Activated naive CD4-positive, alpha-beta T cell treated with anti-CD3 and anti-CD28 coated beads, Interleukin-2, amount 50 U/mL, for 24 hours (primary cell): Measurements from ENCODE around the gene SELE.
A peak's percentile ranks its signal among the peaks of the same experiment; 100 is the strongest.
"Not testable (repeated sequence)": the region's sequence is repeated elsewhere in the genome, so short reads cannot be mapped to it uniquely, and the experiment has no call there.

ENCODE experiments used
- H3K27ac Mint-ChIP-seq: one replicate; pipeline ENCODE4 v1.8.0; 2021; ENCODE audit warnings: mild to moderate bottlenecking, mixed read lengths
- H3K27me3 Mint-ChIP-seq: one replicate; pipeline ENCODE4 v1.8.0; 2021; ENCODE audit warnings: mixed read lengths
- H3K36me3 Mint-ChIP-seq: one replicate; pipeline ENCODE4 v1.8.0; 2021; ENCODE audit warnings: mixed read lengths
- H3K4me1 Mint-ChIP-seq: one replicate; pipeline ENCODE4 v1.8.0; 2021; ENCODE audit warnings: mixed read lengths
- H3K4me3 Mint-ChIP-seq: one replicate; pipeline ENCODE4 v1.8.0; 2021; ENCODE audit warnings: mild to moderate bottlenecking, mixed read lengths
- H3K9me3 Mint-ChIP-seq: one replicate; pipeline ENCODE4 v1.8.0; 2021; ENCODE audit warnings: mixed read lengths

SELE gene

DNA sequence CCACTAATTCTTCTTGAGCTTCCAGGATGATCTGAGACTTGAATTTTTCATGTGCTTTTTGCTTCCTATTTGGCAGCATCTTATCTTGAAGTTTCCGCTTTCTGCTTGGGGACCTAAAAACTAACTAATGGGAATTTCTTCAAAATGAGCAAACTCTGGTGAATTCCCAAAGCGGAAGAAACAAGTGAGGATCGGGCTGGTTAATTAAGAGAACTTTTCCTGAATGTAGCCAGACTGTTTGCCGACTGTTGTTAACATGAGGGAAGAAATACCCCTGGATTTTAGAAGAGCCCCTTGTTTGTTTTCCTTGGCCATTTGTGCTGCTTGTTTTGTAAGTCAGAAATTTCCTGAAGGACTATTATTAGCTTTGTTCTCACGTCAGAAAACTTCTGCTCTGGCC, 6.1 kb upstream of the SELE start:
- Mint-ChIP-seq H3K4me3 (no peak overlapping the region), H3K27ac (no peak overlapping the region), H3K36me3 (no peaks in the 10 kb centered on the region), H3K9me3 (no peaks in the 10 kb centered on the region), H3K27me3 (peaks cover 5% of the 10 kb centered on the region), H3K4me1 (no peaks in the 10 kb centered on the region)

- Mint-ChIP-seq H3K36me3 (no peaks in the 10 kb centered on the region), H3K27me3 (peaks cover 5% of the 10 kb centered on the region), H3K27ac (no peak overlapping the region), H3K4me1 (peaks cover 4% of the 10 kb centered on the region), H3K9me3 (no peaks in the 10 kb centered on the region), H3K4me3 (no peak overlapping the region)
Measured at GRCh38 chr1:169731446-169731845, 2.4 kb downstream of the SELE start.

DNA sequence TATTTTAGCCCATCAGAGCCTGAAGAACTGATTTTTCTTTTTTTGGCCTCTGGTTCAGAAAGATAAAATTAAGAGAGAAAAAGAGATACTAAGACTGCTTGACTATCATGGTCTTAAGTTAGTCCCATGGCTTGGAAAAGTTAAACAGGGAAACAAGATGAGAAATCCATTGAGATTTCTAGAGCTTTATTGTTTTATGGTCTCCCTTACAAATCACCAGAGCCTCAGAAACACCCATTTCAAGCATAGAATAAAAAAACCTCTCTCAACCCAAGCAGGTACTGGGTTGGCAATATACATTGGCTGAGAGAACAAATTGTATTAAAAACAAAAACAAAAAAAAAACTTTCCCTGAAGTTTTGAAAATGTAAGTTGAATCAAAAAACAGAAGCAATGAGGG, 3.9 kb downstream of the SELE start:
- H3K9me3 Mint-ChIP-seq: no peaks in the 10 kb centered on the region
- no peak overlapping the region for H3K27ac Mint-ChIP-seq
- H3K36me3 Mint-ChIP-seq: no peaks in the 10 kb centered on the region
- H3K27me3 Mint-ChIP-seq: peaks cover 4% of the 10 kb centered on the region
- H3K4me1 Mint-ChIP-seq: peaks cover 4% of the 10 kb centered on the region
- H3K4me3 Mint-ChIP-seq: no peak overlapping the region

GRCh38 chr1:169727307-169727706, 6.6 kb downstream of the SELE start:
- no peaks in the 10 kb centered on the region for H3K9me3 Mint-ChIP-seq
- H3K4me3 Mint-ChIP-seq: no peak overlapping the region
- H3K27me3 Mint-ChIP-seq: peaks cover 2% of the 10 kb centered on the region
- no peaks in the 10 kb centered on the region for H3K36me3 Mint-ChIP-seq
- H3K27ac Mint-ChIP-seq: no peak overlapping the region
- no peaks in the 10 kb centered on the region for H3K4me1 Mint-ChIP-seq

GRCh38 chr1:169726851-169727250, 7.0 kb downstream of the SELE start:
- Mint-ChIP-seq H3K27ac (no peak overlapping the region), H3K27me3 (peaks cover 2% of the 10 kb centered on the region), H3K4me3 (no peak overlapping the region), H3K36me3 (no peaks in the 10 kb centered on the region), H3K9me3 (no peaks in the 10 kb centered on the region), H3K4me1 (no peaks in the 10 kb centered on the region)

- H3K36me3 Mint-ChIP-seq: no peaks in the 10 kb centered on the region
- no peak overlapping the region for H3K27ac Mint-ChIP-seq
- H3K4me1 Mint-ChIP-seq: no peaks in the 10 kb centered on the region
- H3K4me3 Mint-ChIP-seq: no peak overlapping the region
- H3K9me3 Mint-ChIP-seq: no peaks in the 10 kb centered on the region
- peaks cover 3% of the 10 kb centered on the region for H3K27me3 Mint-ChIP-seq
Measured at GRCh38 chr1:169725930-169726329, 7.9 kb downstream of the SELE start.

- Mint-ChIP-seq H3K9me3 (no peaks in the 10 kb centered on the region), H3K4me3 (no peak overlapping the region), H3K4me1 (no peaks in the 10 kb centered on the region), H3K27ac (no peak overlapping the region), H3K27me3 (peaks cover 3% of the 10 kb centered on the region), H3K36me3 (no peaks in the 10 kb centered on the region)
Measured at GRCh38 chr1:169724168-169724567, 9.7 kb downstream of the SELE start.

DNA sequence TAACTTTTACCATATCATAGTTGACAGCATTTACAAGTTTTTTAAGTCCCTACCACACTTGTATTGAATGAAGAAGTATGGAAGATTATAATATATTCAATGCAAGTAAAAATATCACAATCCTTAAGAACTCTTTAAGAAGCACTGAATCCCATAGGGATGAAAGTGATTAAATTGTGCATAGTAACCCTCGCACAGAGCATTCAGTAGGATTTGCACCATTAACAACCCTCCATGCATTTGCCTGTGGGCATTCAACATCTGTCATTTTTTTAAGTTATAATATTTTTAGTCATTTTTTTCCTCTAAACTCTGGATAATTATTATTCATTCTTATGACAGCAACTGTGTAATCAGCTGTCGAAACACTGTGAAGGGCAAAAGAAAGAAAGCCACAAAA, 10.1 kb downstream of the SELE start:
- no peaks in the 10 kb centered on the region for H3K36me3 Mint-ChIP-seq
- no peaks in the 10 kb centered on the region for H3K4me1 Mint-ChIP-seq
- peaks cover 1% of the 10 kb centered on the region for H3K27me3 Mint-ChIP-seq
- no peaks in the 10 kb centered on the region for H3K9me3 Mint-ChIP-seq
- no peak overlapping the region for H3K4me3 Mint-ChIP-seq
- H3K27ac Mint-ChIP-seq: no peak overlapping the region

DNA sequence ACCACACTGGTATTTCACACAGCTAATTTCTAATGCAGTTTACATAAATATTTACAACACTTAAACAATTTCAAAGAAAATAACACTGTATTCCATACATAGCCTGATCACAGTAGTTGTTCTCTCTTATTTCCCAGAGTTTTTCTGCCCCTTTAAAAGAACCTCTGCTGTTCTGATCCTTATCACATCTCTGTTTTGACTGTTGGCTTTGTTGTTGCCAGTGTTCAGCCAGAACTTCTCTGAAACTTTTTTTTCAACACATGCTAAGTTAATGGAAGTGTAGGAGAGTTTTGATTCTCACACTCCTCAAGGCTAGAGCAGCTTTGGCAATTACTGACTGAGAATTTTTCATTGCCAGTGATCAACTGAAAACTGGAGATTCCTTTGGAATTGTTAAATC, 11.1 kb downstream of the SELE start:
- Mint-ChIP-seq H3K36me3 (no peaks in the 10 kb centered on the region), H3K27ac (no peak overlapping the region), H3K4me3 (no peak overlapping the region), H3K9me3 (no peaks in the 10 kb centered on the region), H3K4me1 (no peaks in the 10 kb centered on the region), H3K27me3 (peaks cover 1% of the 10 kb centered on the region)

- H3K27me3 Mint-ChIP-seq, H3K9me3 Mint-ChIP-seq, H3K36me3 Mint-ChIP-seq, H3K4me1 Mint-ChIP-seq: not testable (repeated sequence)
- Mint-ChIP-seq H3K27ac (peak overlapping the region; percentile 62), H3K4me3 (peak overlapping the region; percentile 17)
Measured at GRCh38 chr1:169715100-169715499, 18.8 kb downstream of the SELE start.

GRCh38 chr1:169713090-169713489, 20.8 kb downstream of the SELE start:
- H3K36me3 Mint-ChIP-seq: peaks cover 18% of the 10 kb centered on the region
- H3K9me3 Mint-ChIP-seq, H3K27me3 Mint-ChIP-seq, H3K4me3 Mint-ChIP-seq: not testable (repeated sequence)
- peak overlapping the region; percentile 9 for H3K27ac Mint-ChIP-seq
- H3K4me1 Mint-ChIP-seq: peaks cover 22% of the 10 kb centered on the region

DNA sequence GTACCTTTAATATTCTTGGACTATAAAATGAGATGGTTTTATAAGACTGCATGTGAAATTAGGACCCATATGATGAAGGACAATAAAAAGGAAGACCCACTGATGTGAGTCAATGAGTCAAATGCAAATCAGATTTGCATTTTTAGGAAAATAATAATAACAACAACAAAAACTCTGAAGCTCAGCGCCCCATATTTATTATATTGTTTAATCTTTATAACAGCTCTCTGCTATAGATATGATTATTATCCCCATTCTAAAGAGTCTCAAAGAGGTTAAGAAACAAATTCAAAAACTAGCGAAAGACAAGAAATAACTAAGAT, 21.6 kb downstream of the SELE start:
- peak overlapping the region; percentile 99 for H3K4me3 Mint-ChIP-seq
- H3K27ac Mint-ChIP-seq: no peak overlapping the region
- H3K36me3 Mint-ChIP-seq: peaks cover 18% of the 10 kb centered on the region
- H3K27me3 Mint-ChIP-seq: no peaks in the 10 kb centered on the region
- peaks cover 5% of the 10 kb centered on the region for H3K9me3 Mint-ChIP-seq
- H3K4me1 Mint-ChIP-seq: peaks cover 27% of the 10 kb centered on the region

GRCh38 chr1:169711469-169712308, 22.2 kb downstream of the SELE start, which contains the start of gene SELL:
SELL (minus strand) TSS chr1:169711620; CDS start chr1:169711498, 122 bp downstream.
- Mint-ChIP-seq H3K27ac (peak within 1 kb of the TSS; percentile 25), H3K4me1 (peaks cover 33% of the 10 kb centered on the region), H3K27me3 (no peaks in the 10 kb centered on the region), H3K36me3 (peaks cover 22% of the 10 kb centered on the region), H3K9me3 (no peaks in the 10 kb centered on the region), H3K4me3 (peak within 1 kb of the TSS; percentile 99)

- H3K4me1 Mint-ChIP-seq: peaks cover 63% of the 10 kb centered on the region
- H3K36me3 Mint-ChIP-seq: peaks cover 49% of the 10 kb centered on the region
- H3K9me3 Mint-ChIP-seq: no peaks in the 10 kb centered on the region
- no peaks in the 10 kb centered on the region for H3K27me3 Mint-ChIP-seq
- peak overlapping the region; percentile 99 for H3K4me3 Mint-ChIP-seq
- H3K27ac Mint-ChIP-seq: peak overlapping the region; percentile 99
Measured at GRCh38 chr1:169708647-169709046, 25.2 kb downstream of the SELE start.

- no peaks in the 10 kb centered on the region for H3K9me3 Mint-ChIP-seq
- H3K4me1 Mint-ChIP-seq: peaks cover 69% of the 10 kb centered on the region
- H3K27me3 Mint-ChIP-seq: no peaks in the 10 kb centered on the region
- H3K4me3 Mint-ChIP-seq: peak overlapping the region; percentile 99
- H3K27ac Mint-ChIP-seq: peak overlapping the region; percentile 99
- peaks cover 51% of the 10 kb centered on the region for H3K36me3 Mint-ChIP-seq
Measured at GRCh38 chr1:169707912-169708604, 25.8 kb downstream of the SELE start.

DNA sequence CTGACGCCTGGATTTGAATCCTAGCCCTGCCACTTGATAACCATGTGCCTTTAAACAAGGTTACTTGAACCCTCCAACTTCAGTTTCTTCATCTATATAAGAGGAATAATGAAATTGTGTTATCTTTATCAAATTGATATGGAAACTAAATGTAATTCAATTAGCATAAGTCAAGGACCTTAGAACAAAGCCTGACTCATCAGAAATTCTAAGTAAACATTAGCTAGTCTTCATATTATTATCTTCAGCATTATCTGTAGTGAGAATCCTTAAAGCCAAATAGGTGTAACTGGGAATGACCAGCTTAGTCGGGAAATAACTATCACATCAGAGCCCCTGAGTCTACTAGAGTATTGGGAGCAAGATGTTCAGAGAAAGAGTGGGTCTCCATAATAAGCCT, 29.1 kb downstream of the SELE start:
- no peaks in the 10 kb centered on the region for H3K9me3 Mint-ChIP-seq
- H3K4me3 Mint-ChIP-seq: peak overlapping the region; percentile 99
- peaks cover 87% of the 10 kb centered on the region for H3K4me1 Mint-ChIP-seq
- peaks cover 67% of the 10 kb centered on the region for H3K36me3 Mint-ChIP-seq
- peak overlapping the region; percentile 96 for H3K27ac Mint-ChIP-seq
- no peaks in the 10 kb centered on the region for H3K27me3 Mint-ChIP-seq
